Testis (tissue), 3 donors: Measurements from ENCODE around the gene FFAR3. TPM values are rescaled to one million over a fixed set of nuclear protein-coding genes. Genes with fewer than 3 reads are reported as not detected.

Experiments
- DNase-seq: peaks from one replicate; pipeline ENCODE4 v3.0.0-alpha.2; 2019
- H3K27ac ChIP-seq, 2 donors: fragments of 200-600 bp; sonication (generic); one replicate each; pipeline ENCODE4 v1.5.1; 2019
- H3K27me3 ChIP-seq: fragments of 200-600 bp; sonication (generic); one replicate; pipeline ENCODE4 v1.5.1; 2019
- H3K36me3 ChIP-seq: fragments of 200-600 bp; sonication (generic); one replicate; pipeline ENCODE4 v1.5.1; 2017; ENCODE audit warnings: low read depth; ENCODE audit errors: missing control alignments
- H3K4me1 ChIP-seq: fragments of 200-600 bp; sonication (generic); one replicate; pipeline ENCODE4 v1.5.1; 2019
- H3K4me3 ChIP-seq, 2 donors: fragments of 200-600 bp; sonication (generic); one replicate each; pipeline ENCODE4 v1.5.1; 2017 to 2019
- H3K9me3 ChIP-seq: fragments of 200-600 bp; sonication (generic); one replicate; pipeline ENCODE4 v1.5.1; 2017
- POLR2A ChIP-seq: fragments of 450-650 bp; IDR thresholded peaks from one replicate; pipeline ENCODE4 v1.6.1; 2017; ENCODE audit warnings: antibody characterized with exemption, mild to moderate bottlenecking, moderate library complexity
- WGBS, 2 donors: methylation state at CpG; one replicate each; pipeline ENCODE4 v1.1.5; 2018; 5-methylcytosine and 5-hydroxymethylcytosine counted together
- intact Hi-C: fragments of 100-400 bp; cut with DNase I; formaldehyde crosslinking; loops from one replicate; pipeline ENCODE4 v1.15.1; 2023; ENCODE audit warnings: low total_unique reads
- polyA plus RNA-seq: library from polyadenylated mRNA; stranded (reverse); fragments of 350-450 nt; fragmentation: Illumina TruSeq; extraction: RNeasy Lipid Tissue Mini Kit (QIAGEN cat#74804); gene quantifications from one replicate; pipeline ENCODE4 v1.2.3, GENCODE V29; 2014; ENCODE audit warnings: low read depth, low replicate concordance; ENCODE audit not compliant: insufficient read depth
- total RNA-seq, 2 donors: library from RNA; depleted of rRNA; stranded (reverse); fragments of >200 nt; gene quantifications; one replicate each; pipeline ENCODE4 v1.2.3, GENCODE V29; 2016
- TF ChIP-seq, protein P1 (sequence below), 3 experiments: fragments of 450-650 bp in 2 of 3; fragments of 200-600 bp in 1 of 3; sonication (generic) in 1 of 3; IDR thresholded peaks; one replicate each; pipeline ENCODE4 v1.5.1; 2016 to 2019; ENCODE audit warnings: antibody characterized with exemption in 3 of 3, mild to moderate bottlenecking in 2 of 3, moderate library complexity in 1 of 3

Gene FFAR3
- total and polyA plus RNA-seq, 3 donors from 2014 or later = 0.25 to 0.47 TPM; not detected in 1

DNA sequence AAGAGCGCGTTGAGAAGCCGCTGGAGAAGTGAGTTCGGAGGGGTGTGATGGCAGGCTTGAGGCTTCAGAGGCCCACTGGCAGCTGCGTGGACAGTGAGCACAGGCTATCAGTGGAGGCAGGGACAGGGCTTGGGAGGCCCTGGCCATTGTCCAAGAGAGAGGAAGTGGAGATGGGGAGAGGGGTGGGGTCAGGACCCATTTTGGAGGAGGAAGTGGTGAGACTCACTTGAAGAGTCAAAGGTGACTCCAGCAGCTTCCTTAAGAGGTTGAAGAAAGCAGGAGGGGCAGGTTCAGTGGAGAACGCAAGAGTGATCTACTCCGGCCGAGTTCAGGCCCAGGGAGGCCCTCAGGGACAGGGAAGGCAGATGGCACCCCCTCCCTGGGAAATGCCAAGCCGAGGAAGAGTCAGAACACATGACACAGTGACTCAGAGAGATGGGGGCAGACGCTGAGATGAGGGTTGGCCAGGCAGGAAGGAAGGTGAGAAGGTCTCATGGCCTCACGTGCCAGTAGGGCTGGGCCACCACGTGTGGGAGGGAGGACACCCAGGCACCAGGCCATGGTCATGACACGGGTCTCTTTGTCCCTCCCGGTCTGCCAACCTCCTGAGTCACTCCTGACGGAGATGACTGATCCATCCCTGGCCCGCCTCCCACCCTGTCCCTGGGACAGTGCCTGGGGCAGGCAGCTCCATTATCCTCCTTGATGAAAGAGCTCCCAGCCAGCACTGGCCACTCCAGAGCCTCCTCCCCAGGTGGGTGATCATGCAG, 39.4 kb upstream of the FFAR3 start:
- Histone ChIP-seq H3K4me3 (no peak overlapping the region), H3K4me1 (peaks cover 4% of the 10 kb centered on the region), H3K9me3 (no peaks in the 10 kb centered on the region), H3K36me3 (no peaks in the 10 kb centered on the region), H3K27me3 (no peaks in the 10 kb centered on the region), H3K27ac (no peak overlapping the region)
- DNase-seq = peak; percentile 83
- TF ChIP-seq, protein P1, sequence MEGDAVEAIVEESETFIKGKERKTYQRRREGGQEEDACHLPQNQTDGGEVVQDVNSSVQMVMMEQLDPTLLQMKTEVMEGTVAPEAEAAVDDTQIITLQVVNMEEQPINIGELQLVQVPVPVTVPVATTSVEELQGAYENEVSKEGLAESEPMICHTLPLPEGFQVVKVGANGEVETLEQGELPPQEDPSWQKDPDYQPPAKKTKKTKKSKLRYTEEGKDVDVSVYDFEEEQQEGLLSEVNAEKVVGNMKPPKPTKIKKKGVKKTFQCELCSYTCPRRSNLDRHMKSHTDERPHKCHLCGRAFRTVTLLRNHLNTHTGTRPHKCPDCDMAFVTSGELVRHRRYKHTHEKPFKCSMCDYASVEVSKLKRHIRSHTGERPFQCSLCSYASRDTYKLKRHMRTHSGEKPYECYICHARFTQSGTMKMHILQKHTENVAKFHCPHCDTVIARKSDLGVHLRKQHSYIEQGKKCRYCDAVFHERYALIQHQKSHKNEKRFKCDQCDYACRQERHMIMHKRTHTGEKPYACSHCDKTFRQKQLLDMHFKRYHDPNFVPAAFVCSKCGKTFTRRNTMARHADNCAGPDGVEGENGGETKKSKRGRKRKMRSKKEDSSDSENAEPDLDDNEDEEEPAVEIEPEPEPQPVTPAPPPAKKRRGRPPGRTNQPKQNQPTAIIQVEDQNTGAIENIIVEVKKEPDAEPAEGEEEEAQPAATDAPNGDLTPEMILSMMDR (IDR thresholded peaks at IDR 0.05) = no peak
- TF ChIP-seq POLR2A = no peak
- WGBS, 2 donors = 50 to 58% methylated on average over 13 to 16 of the region's 16 CpGs
- intact Hi-C loops = no loop called here

DNA sequence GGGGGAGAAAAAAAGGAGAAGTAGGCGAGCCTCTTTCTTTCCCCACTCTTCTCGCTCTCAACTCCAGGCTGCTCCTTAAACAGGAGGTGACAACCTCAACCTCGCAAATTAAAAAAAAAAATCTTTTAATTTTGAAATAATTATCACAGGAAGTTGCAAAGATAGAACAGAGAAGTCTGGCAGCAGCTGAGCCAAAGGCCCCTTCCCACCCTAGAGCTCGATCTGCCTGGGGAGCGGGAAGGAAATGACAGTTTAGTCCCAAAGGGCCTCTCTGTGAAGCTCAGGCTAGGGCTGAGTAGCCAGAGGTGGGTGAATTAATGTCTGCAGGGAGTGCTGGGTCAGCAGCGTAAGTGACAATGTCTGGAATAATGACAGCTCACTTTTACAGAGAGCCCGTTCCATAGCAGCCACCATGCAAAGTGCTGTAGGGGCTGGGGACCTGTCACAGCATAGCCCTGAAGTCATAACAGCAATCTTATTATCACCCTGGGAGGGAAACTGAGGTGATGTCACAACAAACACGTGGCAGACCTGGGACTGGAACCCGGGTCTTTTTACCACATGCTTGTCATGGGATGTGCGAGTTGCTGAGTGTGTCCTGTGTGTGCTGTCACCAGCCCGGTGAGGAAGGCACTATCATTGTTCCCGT, 38.1 kb upstream of the FFAR3 start:
- Histone ChIP-seq H3K4me1 (peaks cover 4% of the 10 kb centered on the region), H3K4me3 (no peak overlapping the region), H3K27ac (no peak overlapping the region), H3K27me3 (no peaks in the 10 kb centered on the region), H3K9me3 (no peaks in the 10 kb centered on the region), H3K36me3 (no peaks in the 10 kb centered on the region)
- WGBS, 2 donors = 83 to 86% methylated on average over 12 of the region's 12 CpGs
- DNase-seq = no peak
- TF ChIP-seq POLR2A = no peak
- TF ChIP-seq, protein P1 (IDR thresholded peaks at IDR 0.05) = no peak
- intact Hi-C loops = no loop called here

DNA sequence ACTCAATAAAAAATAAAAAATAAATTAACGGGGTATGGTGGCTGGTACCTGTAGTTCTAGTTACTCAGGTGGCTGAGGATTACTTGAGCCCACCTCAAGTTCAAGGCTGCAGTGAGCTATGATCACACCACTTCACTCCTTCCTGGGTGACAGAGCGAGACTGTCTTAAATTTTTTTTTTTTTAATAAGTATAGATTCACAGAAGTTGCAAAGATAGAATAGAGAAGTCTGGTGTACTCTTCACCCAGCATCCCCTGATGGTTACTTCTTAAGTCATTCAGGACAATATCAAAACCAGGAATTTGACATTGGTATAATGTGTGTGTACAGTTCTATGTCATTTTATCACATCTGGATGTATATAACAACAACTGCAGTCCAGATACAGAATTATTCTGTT, 37.0 kb upstream of the FFAR3 start:
- H3K27ac ChIP-seq = no peak overlapping the region
- 89 to 93% methylated on average over 2 of the region's 2 CpGs for WGBS, 2 donors
- H3K4me3 ChIP-seq = no peak overlapping the region
- DNase-seq = no peak
- H3K9me3 ChIP-seq = no peaks in the 10 kb centered on the region
- no peak for TF ChIP-seq POLR2A
- TF ChIP-seq, protein P1 (IDR thresholded peaks at IDR 0.05) = no peak
- intact Hi-C loops = no loop called here
- peaks cover 4% of the 10 kb centered on the region for H3K4me1 ChIP-seq
- H3K27me3 ChIP-seq = no peaks in the 10 kb centered on the region
- H3K36me3 ChIP-seq = no peaks in the 10 kb centered on the region

DNA sequence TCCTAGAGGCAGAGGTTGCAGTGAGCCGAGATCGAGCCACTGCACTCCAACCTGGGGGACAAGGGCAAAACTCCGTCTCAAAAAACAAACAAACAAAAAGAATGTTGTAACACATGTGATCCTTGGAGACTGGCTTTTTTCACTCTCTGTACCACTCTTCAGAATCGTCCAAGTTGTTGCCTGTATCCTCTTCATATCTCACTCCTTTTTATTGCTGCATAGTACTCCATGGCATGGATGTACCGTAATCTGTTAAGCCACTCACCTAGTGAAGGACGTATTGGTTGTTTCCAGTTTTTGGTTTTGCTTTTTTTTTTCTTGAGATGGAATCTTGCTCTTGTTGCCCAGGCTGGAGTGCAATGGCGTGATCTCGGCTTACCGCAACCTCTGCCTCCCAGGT, 36.2 kb upstream of the FFAR3 start:
- no peak overlapping the region for H3K4me3 ChIP-seq
- H3K4me1 ChIP-seq = peaks cover 4% of the 10 kb centered on the region
- H3K9me3 ChIP-seq = no peaks in the 10 kb centered on the region
- no peak for TF ChIP-seq POLR2A
- TF ChIP-seq, protein P1 (IDR thresholded peaks at IDR 0.05) = no peak
- intact Hi-C loops = no loop called here
- no peaks in the 10 kb centered on the region for H3K27me3 ChIP-seq
- WGBS, 2 donors = 94 to 95% methylated on average over 9 of the region's 9 CpGs
- H3K27ac ChIP-seq = no peak overlapping the region
- H3K36me3 ChIP-seq = no peaks in the 10 kb centered on the region
- no peak for DNase-seq
